ENCODE data around the gene SHROOM2.

Gene SHROOM2, protein sequence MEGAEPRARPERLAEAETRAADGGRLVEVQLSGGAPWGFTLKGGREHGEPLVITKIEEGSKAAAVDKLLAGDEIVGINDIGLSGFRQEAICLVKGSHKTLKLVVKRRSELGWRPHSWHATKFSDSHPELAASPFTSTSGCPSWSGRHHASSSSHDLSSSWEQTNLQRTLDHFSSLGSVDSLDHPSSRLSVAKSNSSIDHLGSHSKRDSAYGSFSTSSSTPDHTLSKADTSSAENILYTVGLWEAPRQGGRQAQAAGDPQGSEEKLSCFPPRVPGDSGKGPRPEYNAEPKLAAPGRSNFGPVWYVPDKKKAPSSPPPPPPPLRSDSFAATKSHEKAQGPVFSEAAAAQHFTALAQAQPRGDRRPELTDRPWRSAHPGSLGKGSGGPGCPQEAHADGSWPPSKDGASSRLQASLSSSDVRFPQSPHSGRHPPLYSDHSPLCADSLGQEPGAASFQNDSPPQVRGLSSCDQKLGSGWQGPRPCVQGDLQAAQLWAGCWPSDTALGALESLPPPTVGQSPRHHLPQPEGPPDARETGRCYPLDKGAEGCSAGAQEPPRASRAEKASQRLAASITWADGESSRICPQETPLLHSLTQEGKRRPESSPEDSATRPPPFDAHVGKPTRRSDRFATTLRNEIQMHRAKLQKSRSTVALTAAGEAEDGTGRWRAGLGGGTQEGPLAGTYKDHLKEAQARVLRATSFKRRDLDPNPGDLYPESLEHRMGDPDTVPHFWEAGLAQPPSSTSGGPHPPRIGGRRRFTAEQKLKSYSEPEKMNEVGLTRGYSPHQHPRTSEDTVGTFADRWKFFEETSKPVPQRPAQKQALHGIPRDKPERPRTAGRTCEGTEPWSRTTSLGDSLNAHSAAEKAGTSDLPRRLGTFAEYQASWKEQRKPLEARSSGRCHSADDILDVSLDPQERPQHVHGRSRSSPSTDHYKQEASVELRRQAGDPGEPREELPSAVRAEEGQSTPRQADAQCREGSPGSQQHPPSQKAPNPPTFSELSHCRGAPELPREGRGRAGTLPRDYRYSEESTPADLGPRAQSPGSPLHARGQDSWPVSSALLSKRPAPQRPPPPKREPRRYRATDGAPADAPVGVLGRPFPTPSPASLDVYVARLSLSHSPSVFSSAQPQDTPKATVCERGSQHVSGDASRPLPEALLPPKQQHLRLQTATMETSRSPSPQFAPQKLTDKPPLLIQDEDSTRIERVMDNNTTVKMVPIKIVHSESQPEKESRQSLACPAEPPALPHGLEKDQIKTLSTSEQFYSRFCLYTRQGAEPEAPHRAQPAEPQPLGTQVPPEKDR (N-terminal part only)

GRCh38 chrX:9785944-9786797 is at the start of gene SHROOM2:
Gene SHROOM2 (plus strand): TSS chrX:9786429. CDS start chrX:9786546, 117 bp downstream.
- peaks cover 15% of the 10 kb centered on the region for H3K4me1 ChIP-seq (ENCODE audit: control insufficient read depth, insufficient read depth, low read length)
- no peaks in the 10 kb centered on the region for H3K9me3 ChIP-seq (ENCODE audit: control insufficient read depth, insufficient read depth, low read length)
- no peak within 1 kb of the TSS for H3K9ac ChIP-seq (ENCODE audit: low read depth, low read length)
- H3K4me3 ChIP-seq (ENCODE audit: low read depth, low read length): peak within 1 kb of the TSS; percentile 67
- H3K36me3 ChIP-seq (ENCODE audit: control insufficient read depth, insufficient read depth, low read length): no peaks in the 10 kb centered on the region
- no peaks in the 10 kb centered on the region for H3K27me3 ChIP-seq (ENCODE audit: control insufficient read depth, insufficient read depth, low read length)

GRCh38 chrX:9737363-9737762 is 48.9 kb upstream of the SHROOM2 start:
- H3K4me3 ChIP-seq (ENCODE audit: low read depth, low read length): no peak overlapping the region
- peaks cover 3% of the 10 kb centered on the region for H3K9me3 ChIP-seq (ENCODE audit: control insufficient read depth, insufficient read depth, low read length)
- peaks cover 2% of the 10 kb centered on the region for H3K36me3 ChIP-seq (ENCODE audit: control insufficient read depth, insufficient read depth, low read length)
- H3K4me1 ChIP-seq (ENCODE audit: control insufficient read depth, insufficient read depth, low read length): no peaks in the 10 kb centered on the region
- no peaks in the 10 kb centered on the region for H3K27me3 ChIP-seq (ENCODE audit: control insufficient read depth, insufficient read depth, low read length)
- H3K9ac ChIP-seq (ENCODE audit: low read depth, low read length): no peak overlapping the region

DNA sequence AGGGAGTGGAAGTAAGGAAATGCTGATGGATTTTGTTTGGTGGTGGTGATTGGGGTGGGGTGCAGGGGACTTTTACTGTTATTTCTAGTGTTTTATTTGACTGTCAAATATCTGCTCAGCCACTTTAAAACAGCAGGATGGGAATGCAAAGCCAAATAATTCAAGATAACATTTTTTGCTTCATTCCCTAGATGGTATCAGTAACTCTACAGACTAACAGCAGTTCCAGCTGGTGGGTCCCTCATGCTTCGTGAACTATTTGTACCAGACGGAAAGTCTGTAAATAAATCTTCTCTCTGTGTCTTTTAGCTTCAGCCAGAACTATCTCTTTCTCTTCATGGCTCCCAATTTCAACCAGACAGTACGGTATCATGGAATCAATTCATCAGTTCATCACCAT is 48.1 kb upstream of the SHROOM2 start:
- no peak overlapping the region for H3K9ac ChIP-seq (ENCODE audit: low read depth, low read length)

GRCh38 chrX:9739130-9739529 is 47.1 kb upstream of the SHROOM2 start:
- Histone ChIP-seq H3K4me1 (ENCODE audit: control insufficient read depth, insufficient read depth, low read length) (no peaks in the 10 kb centered on the region), H3K9me3 (ENCODE audit: control insufficient read depth, insufficient read depth, low read length) (peaks cover 3% of the 10 kb centered on the region), H3K36me3 (ENCODE audit: control insufficient read depth, insufficient read depth, low read length) (peaks cover 5% of the 10 kb centered on the region), H3K9ac (ENCODE audit: low read depth, low read length) (no peak overlapping the region), H3K27me3 (ENCODE audit: control insufficient read depth, insufficient read depth, low read length) (no peaks in the 10 kb centered on the region), H3K4me3 (ENCODE audit: low read depth, low read length) (no peak overlapping the region)

More for the DNA sequence above, 48.1 kb upstream of the SHROOM2 start:
- no peaks in the 10 kb centered on the region for H3K4me1 ChIP-seq (ENCODE audit: control insufficient read depth, insufficient read depth, low read length)
- peaks cover 3% of the 10 kb centered on the region for H3K9me3 ChIP-seq (ENCODE audit: control insufficient read depth, insufficient read depth, low read length)
- peaks cover 2% of the 10 kb centered on the region for H3K36me3 ChIP-seq (ENCODE audit: control insufficient read depth, insufficient read depth, low read length)
- no peaks in the 10 kb centered on the region for H3K27me3 ChIP-seq (ENCODE audit: control insufficient read depth, insufficient read depth, low read length)
- H3K4me3 ChIP-seq (ENCODE audit: low read depth, low read length): no peak overlapping the region

DNA sequence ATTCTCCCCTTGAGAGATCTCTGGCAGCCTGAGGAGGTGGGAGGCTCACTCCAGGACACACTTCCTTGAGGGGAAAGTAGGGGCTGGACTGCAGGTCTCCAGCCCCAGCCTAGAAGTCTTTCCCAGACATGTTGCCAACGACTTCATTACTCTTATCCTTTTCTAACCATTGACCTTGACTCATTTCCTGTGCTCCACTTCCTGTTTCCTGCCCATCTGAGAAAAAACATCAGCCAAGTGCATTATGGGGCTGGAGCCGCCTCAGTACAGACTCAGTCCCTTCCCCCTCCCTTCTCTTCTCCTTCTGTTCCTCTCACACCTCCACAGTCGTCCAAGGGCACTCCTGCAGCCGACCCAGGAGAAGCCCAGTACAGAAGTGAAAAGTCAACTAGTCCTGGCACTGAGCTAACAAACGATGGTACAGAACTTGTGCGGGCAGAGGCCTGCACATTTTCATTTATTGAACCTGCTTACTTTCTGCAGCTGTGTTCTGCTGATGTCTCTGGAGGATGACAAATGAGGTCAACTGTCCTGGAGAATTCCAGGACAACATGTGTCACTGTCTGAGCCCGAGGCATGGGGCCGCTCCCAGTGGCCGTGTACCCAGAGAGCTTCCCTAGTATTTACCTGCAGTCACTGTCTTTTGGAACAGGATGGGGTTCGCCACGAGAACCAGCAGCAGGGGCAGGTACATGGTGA is 40.7 kb upstream of the SHROOM2 start:
- peaks cover 2% of the 10 kb centered on the region for H3K36me3 ChIP-seq (ENCODE audit: control insufficient read depth, insufficient read depth, low read length)
- no peaks in the 10 kb centered on the region for H3K4me1 ChIP-seq (ENCODE audit: control insufficient read depth, insufficient read depth, low read length)
- H3K9ac ChIP-seq (ENCODE audit: low read depth, low read length): no peak overlapping the region

GRCh38 chrX:9746148-9746888 is 39.9 kb upstream of the SHROOM2 start:
- no peaks in the 10 kb centered on the region for H3K27me3 ChIP-seq (ENCODE audit: control insufficient read depth, insufficient read depth, low read length)
- H3K9me3 ChIP-seq (ENCODE audit: control insufficient read depth, insufficient read depth, low read length): no peaks in the 10 kb centered on the region
- H3K9ac ChIP-seq (ENCODE audit: low read depth, low read length): no peak overlapping the region
- H3K4me1 ChIP-seq (ENCODE audit: control insufficient read depth, insufficient read depth, low read length): no peaks in the 10 kb centered on the region
- no peak overlapping the region for H3K4me3 ChIP-seq (ENCODE audit: low read depth, low read length)
- peaks cover 4% of the 10 kb centered on the region for H3K36me3 ChIP-seq (ENCODE audit: control insufficient read depth, insufficient read depth, low read length)

More for the DNA sequence above, 40.7 kb upstream of the SHROOM2 start:
- H3K4me3 ChIP-seq (ENCODE audit: low read depth, low read length): no peak overlapping the region
- H3K9me3 ChIP-seq (ENCODE audit: control insufficient read depth, insufficient read depth, low read length): no peaks in the 10 kb centered on the region
- no peaks in the 10 kb centered on the region for H3K27me3 ChIP-seq (ENCODE audit: control insufficient read depth, insufficient read depth, low read length)

DNA sequence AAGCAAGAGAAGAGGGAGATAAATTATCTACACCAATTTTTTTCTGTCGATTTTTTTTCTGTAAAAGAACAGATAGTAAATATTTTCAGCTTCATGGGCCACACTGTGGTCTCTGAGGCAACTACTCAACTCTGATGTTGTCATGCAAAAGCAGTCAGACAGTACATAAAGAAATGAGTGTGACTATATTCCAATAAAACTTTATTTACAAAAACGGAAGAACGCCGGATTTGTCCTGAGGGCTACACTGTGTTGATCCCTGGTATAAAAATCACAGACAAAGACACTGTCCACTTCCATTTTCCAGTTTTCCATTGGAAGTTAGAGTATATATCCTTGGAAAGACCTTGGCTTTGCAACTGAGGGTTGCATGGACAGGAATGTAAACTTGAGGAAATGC is 38.6 kb upstream of the SHROOM2 start:
- Histone ChIP-seq H3K36me3 (ENCODE audit: control insufficient read depth, insufficient read depth, low read length) (peaks cover 4% of the 10 kb centered on the region), H3K27me3 (ENCODE audit: control insufficient read depth, insufficient read depth, low read length) (no peaks in the 10 kb centered on the region), H3K9ac (ENCODE audit: low read depth, low read length) (no peak overlapping the region), H3K4me3 (ENCODE audit: low read depth, low read length) (no peak overlapping the region), H3K4me1 (ENCODE audit: control insufficient read depth, insufficient read depth, low read length) (no peaks in the 10 kb centered on the region), H3K9me3 (ENCODE audit: control insufficient read depth, insufficient read depth, low read length) (no peaks in the 10 kb centered on the region)

DNA sequence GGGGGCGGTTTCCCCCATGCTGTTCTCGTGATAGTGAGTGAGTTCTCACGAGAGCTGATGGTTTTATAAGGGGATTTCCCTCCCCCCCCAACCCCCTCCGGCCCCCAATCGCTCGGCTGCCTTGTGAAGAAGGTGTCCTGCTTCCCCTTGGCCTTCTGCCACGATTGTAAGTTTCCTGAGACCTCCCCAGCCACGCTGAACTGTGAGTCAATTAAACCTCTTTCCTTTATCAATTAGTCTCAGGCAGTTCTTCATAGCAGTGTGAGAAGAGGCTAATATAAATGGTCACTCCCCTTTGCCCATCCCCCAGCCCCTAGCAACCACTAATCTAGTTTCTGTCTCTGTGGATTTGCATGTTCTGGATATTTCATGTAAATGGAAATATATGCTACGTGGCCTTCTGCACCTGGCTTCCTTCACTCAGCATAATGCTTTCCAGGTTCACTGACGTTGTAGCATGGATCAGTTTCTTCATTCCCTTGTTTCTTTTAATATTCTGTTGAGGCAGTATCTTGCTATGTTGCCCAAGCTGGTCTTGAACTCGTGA is 37.0 kb upstream of the SHROOM2 start:
- Histone ChIP-seq H3K4me1 (ENCODE audit: control insufficient read depth, insufficient read depth, low read length) (no peaks in the 10 kb centered on the region), H3K36me3 (ENCODE audit: control insufficient read depth, insufficient read depth, low read length) (peaks cover 5% of the 10 kb centered on the region), H3K4me3 (ENCODE audit: low read depth, low read length) (no peak overlapping the region), H3K9ac (ENCODE audit: low read depth, low read length) (no peak overlapping the region), H3K9me3 (ENCODE audit: control insufficient read depth, insufficient read depth, low read length) (no peaks in the 10 kb centered on the region), H3K27me3 (ENCODE audit: control insufficient read depth, insufficient read depth, low read length) (no peaks in the 10 kb centered on the region)

GRCh38 chrX:9757366-9757765 is 28.9 kb upstream of the SHROOM2 start:
- Histone ChIP-seq H3K4me3 (ENCODE audit: low read depth, low read length) (no peak overlapping the region), H3K9ac (ENCODE audit: low read depth, low read length) (no peak overlapping the region), H3K4me1 (ENCODE audit: control insufficient read depth, insufficient read depth, low read length) (no peaks in the 10 kb centered on the region), H3K27me3 (ENCODE audit: control insufficient read depth, insufficient read depth, low read length) (no peaks in the 10 kb centered on the region), H3K36me3 (ENCODE audit: control insufficient read depth, insufficient read depth, low read length) (peaks cover 3% of the 10 kb centered on the region), H3K9me3 (ENCODE audit: control insufficient read depth, insufficient read depth, low read length) (no peaks in the 10 kb centered on the region)

Data from iPS-15b (cell line).